ENCODE results near the gene KCTD21.

KCTD21 gene

DNA sequence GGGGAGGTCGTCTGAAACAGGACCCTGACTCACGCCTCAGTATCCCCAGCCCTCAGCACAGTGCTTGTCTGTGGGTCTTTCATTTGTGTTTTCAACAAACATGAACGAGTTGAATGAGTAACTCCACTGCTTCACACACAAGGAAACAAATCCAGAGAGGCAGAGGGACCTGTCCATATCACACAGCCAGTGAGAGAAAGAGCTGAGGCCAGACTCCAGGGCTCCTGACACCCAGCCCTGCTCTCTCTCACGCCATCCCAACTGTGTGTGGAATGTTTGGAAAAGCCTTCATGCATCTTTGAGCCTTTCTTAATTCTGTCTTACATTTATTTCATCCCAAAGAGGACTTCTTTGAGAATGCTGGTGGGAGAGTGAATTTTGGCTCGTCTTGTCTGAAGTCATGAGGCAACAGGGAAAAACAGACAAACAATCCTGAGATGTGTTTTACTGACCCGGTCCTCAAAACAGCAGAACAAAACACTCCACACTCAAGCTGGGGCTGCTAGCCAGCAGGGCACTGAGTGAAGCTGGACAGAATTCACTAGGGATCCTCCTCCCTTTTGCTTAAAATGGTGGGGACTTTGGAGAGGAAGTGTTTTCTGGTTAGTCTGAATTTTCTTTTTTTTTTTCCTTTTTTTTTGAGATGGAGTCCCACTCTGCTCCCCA is 29.3 kb downstream of the KCTD21 start:
- Histone ChIP-seq H3K36me3 (ENCODE audit: control insufficient read depth, insufficient read depth, low read length) (no peaks in the 10 kb centered on the region), H3K4me1 (ENCODE audit: control insufficient read depth, insufficient read depth, low read length, poor library complexity, severe bottlenecking) (peaks cover 15% of the 10 kb centered on the region), H3K27ac (ENCODE audit: low read depth, low read length, severe bottlenecking) (no peak overlapping the region), H3K4me3 (ENCODE audit: extremely low read depth, insufficient read depth, low read length, poor library complexity, severe bottlenecking) (no peak overlapping the region), H3K9me3 (ENCODE audit: control insufficient read depth, low read length) (no peaks in the 10 kb centered on the region)
- WGBS, 2 experiments (ENCODE audit: insufficient coverage in 2 of 2): 70 to 96% methylated on average over 3 of the region's 6 CpGs

DNA sequence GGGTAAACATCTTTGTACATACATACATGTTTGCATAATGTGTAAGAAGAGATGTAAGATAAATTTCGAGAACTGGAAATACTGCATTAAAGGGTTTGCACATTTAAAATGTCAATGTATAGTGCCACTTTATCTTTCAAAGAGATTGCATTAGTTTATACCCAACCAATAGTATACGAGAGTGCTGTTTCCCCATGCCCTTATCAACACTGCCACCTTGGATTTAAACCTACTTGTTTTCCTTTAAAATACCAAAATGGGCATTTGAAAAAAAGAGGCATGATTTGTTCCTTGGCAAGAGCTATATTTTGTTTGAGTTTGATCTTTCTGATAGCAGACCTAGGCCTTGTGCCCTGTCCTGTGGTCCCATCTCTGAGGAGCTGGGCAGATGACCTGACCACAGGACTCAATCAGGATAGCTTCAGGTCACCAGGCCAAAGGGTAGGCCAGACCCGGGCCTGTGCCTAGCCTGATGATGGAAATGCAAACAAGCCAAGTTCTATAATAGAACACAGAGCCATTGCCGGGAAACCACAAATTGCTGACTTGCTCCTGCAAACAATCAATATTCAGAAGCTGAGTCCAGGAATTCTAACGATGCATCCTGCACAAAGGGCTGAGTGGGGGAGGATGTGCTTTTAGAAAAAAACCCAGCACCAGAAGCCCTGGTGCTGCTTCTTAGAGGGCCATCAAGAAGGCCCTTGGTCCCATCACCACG is 32.1 kb downstream of the KCTD21 start:
- peak overlapping the region; percentile 59 for H3K27ac ChIP-seq (ENCODE audit: low read depth, low read length, severe bottlenecking)
- no peaks in the 10 kb centered on the region for H3K9me3 ChIP-seq (ENCODE audit: control insufficient read depth, low read length)
- no peak overlapping the region for H3K4me3 ChIP-seq (ENCODE audit: extremely low read depth, insufficient read depth, low read length, poor library complexity, severe bottlenecking)
- H3K4me1 ChIP-seq (ENCODE audit: control insufficient read depth, insufficient read depth, low read length, poor library complexity, severe bottlenecking): peaks cover 15% of the 10 kb centered on the region
- H3K36me3 ChIP-seq (ENCODE audit: control insufficient read depth, insufficient read depth, low read length): no peaks in the 10 kb centered on the region
- WGBS, 2 experiments (ENCODE audit: insufficient coverage in 2 of 2): 74 to 85% methylated on average over 2 to 4 of the region's 6 CpGs

DNA sequence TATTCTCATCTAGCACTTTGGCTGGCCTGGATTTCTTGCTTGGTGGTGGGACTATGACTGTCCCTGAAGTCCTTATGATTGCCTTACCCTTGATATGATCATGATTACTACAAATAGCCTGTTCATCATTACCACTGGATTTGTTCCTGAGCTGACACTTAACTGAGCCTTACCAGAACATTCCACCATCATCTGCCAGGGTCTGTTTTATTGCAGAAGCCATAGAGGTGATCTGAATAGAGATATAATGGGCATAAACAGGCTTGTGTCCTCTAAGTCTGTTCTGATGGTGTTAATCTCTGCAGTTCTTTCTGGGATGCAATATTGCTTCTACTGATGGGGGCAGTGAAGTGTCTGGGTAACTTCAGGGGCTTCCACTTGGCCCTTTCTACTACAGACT is 36.6 kb downstream of the KCTD21 start:
- Histone ChIP-seq H3K4me1 (ENCODE audit: control insufficient read depth, insufficient read depth, low read length, poor library complexity, severe bottlenecking) (peaks cover 9% of the 10 kb centered on the region), H3K4me3 (ENCODE audit: extremely low read depth, insufficient read depth, low read length, poor library complexity, severe bottlenecking) (no peak overlapping the region), H3K9me3 (ENCODE audit: control insufficient read depth, low read length) (no peaks in the 10 kb centered on the region), H3K27ac (ENCODE audit: low read depth, low read length, severe bottlenecking) (no peak overlapping the region), H3K36me3 (ENCODE audit: control insufficient read depth, insufficient read depth, low read length) (no peaks in the 10 kb centered on the region)

DNA sequence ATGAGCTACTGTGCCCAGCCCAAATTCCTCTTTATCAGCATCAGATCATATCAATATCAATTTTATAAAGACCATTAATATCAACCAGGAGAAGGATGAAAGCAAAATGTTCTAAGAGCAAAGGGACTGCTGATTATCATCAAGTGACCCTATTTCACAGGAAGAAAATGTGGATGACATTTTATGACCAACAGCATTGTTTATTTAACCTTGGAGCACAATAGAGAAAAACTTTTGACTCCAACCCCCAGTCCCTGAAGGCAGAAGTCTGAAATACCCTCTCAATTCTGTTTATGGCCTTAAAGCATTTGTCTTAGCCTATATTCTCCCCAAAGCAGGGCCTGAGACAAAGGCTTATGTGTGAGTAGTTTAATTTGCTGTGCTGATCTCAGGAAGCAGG is 37.7 kb downstream of the KCTD21 start:
- peaks cover 4% of the 10 kb centered on the region for H3K4me1 ChIP-seq (ENCODE audit: control insufficient read depth, insufficient read depth, low read length, poor library complexity, severe bottlenecking)
- no peaks in the 10 kb centered on the region for H3K36me3 ChIP-seq (ENCODE audit: control insufficient read depth, insufficient read depth, low read length)
- no peaks in the 10 kb centered on the region for H3K9me3 ChIP-seq (ENCODE audit: control insufficient read depth, low read length)
- H3K4me3 ChIP-seq (ENCODE audit: extremely low read depth, insufficient read depth, low read length, poor library complexity, severe bottlenecking): no peak overlapping the region
- H3K27ac ChIP-seq (ENCODE audit: low read depth, low read length, severe bottlenecking): no peak overlapping the region

DNA sequence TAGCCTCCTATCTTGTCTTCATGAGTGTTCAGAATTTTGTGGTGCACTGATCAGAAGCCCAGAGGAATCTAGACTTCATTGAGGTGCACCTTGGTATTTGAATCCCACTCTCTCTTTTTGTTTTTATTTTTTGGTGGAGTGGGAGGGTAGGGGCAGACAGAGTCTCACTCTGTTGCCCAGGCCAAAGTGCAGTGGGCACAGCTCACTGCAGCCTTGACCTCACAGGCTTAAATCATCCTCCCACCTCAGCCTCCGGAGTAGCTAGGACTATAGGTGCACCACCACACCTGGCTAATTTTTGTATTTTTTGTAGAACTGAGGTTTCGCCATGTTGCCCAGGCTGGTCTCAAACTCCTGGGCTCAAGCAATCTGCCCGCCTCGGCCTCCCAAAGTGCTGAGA is 38.1 kb downstream of the KCTD21 start:
- H3K36me3 ChIP-seq (ENCODE audit: control insufficient read depth, insufficient read depth, low read length): no peaks in the 10 kb centered on the region
- H3K27ac ChIP-seq (ENCODE audit: low read depth, low read length, severe bottlenecking): no peak overlapping the region
- H3K4me3 ChIP-seq (ENCODE audit: extremely low read depth, insufficient read depth, low read length, poor library complexity, severe bottlenecking): no peak overlapping the region
- 91 to 93% methylated on average over 3 of the region's 4 CpGs for WGBS, 2 experiments (ENCODE audit: insufficient coverage in 2 of 2)
- H3K4me1 ChIP-seq (ENCODE audit: control insufficient read depth, insufficient read depth, low read length, poor library complexity, severe bottlenecking): peaks cover 4% of the 10 kb centered on the region
- H3K9me3 ChIP-seq (ENCODE audit: control insufficient read depth, low read length): no peaks in the 10 kb centered on the region

DNA sequence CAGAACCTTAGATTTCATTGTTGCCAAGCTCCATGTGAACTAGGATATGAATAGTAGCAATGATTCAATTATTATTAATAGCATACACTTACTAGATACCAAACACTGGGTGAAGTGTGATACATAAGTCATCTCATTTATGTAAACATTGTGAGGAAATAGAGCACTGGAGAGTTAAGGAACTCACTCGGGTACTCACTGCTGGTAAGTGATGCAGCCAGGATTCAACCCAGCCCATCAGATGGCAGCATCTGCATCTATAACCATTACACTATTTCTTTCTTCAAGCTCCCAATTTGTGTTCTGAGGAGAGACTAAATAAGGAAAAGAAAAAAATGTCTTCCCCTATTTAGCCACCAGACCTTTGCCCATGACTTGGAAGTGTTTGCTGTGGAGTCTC is 38.8 kb downstream of the KCTD21 start:
- Histone ChIP-seq H3K4me1 (ENCODE audit: control insufficient read depth, insufficient read depth, low read length, poor library complexity, severe bottlenecking) (peaks cover 4% of the 10 kb centered on the region), H3K36me3 (ENCODE audit: control insufficient read depth, insufficient read depth, low read length) (no peaks in the 10 kb centered on the region), H3K4me3 (ENCODE audit: extremely low read depth, insufficient read depth, low read length, poor library complexity, severe bottlenecking) (no peak overlapping the region), H3K9me3 (ENCODE audit: control insufficient read depth, low read length) (no peaks in the 10 kb centered on the region), H3K27ac (ENCODE audit: low read depth, low read length, severe bottlenecking) (no peak overlapping the region)
- WGBS, 2 experiments (ENCODE audit: insufficient coverage in 2 of 2): no CpG with 5 or more reads among the region's 1 CpG

DNA sequence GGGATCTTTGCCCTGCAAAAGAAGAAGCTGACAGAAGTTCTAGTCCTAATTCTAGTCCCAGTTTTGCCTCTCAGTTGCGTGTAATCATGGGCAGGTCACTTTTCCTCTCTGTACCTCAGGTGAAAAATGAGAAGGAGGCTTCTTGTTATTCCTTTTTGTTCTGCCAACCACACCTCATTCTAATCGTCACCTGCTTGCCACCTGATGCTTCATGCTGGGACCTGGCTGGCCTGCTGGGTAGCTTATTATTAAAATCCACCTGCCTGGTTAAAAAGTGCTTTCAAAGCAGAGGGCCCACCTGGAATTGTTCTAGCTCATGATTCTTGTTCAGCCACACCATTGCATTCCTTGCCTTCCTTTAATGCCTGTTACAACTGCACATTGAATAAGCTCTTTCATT is 40.6 kb downstream of the KCTD21 start:
- Histone ChIP-seq H3K36me3 (ENCODE audit: control insufficient read depth, insufficient read depth, low read length) (peaks cover 3% of the 10 kb centered on the region), H3K4me1 (ENCODE audit: control insufficient read depth, insufficient read depth, low read length, poor library complexity, severe bottlenecking) (peaks cover 4% of the 10 kb centered on the region), H3K9me3 (ENCODE audit: control insufficient read depth, low read length) (no peaks in the 10 kb centered on the region), H3K27ac (ENCODE audit: low read depth, low read length, severe bottlenecking) (no peak overlapping the region), H3K4me3 (ENCODE audit: extremely low read depth, insufficient read depth, low read length, poor library complexity, severe bottlenecking) (no peak overlapping the region)
- 78% methylated on average over 1 of the region's 2 CpGs; no CpG with 5 or more reads in 1 of the 2 experiments for WGBS, 2 experiments (ENCODE audit: insufficient coverage in 2 of 2)

DNA sequence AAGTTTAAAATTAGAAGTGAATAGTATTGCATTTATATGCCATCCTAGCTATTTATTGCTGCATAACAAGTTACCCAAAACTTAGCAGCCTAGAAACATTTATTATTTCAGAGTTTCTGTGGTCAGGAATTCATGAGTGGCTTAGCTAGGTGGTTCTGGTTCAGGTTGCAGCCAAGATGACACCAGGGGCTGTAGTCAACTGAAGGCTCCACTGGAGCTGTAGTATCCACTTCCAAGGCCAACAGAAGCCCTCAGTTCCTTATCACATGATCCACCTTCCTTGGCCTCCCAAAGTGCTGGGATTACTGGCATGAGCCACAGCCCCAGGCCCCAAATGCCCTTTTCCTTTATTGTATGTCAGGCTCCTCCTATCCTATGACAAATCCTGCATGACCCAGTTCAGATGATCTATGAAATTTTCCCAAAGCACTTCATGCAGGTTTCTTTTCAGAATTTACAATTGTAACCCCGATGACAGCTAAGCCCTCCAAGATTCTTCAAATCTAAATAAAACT is 42.9 kb downstream of the KCTD21 start:
- no peak overlapping the region for H3K4me3 ChIP-seq (ENCODE audit: extremely low read depth, insufficient read depth, low read length, poor library complexity, severe bottlenecking)
- H3K36me3 ChIP-seq (ENCODE audit: control insufficient read depth, insufficient read depth, low read length): peaks cover 16% of the 10 kb centered on the region
- no peak overlapping the region for H3K27ac ChIP-seq (ENCODE audit: low read depth, low read length, severe bottlenecking)
- no peaks in the 10 kb centered on the region for H3K9me3 ChIP-seq (ENCODE audit: control insufficient read depth, low read length)
- no peaks in the 10 kb centered on the region for H3K4me1 ChIP-seq (ENCODE audit: control insufficient read depth, insufficient read depth, low read length, poor library complexity, severe bottlenecking)
- 100% methylated on average over 1 of the region's 1 CpG for WGBS, 2 experiments (ENCODE audit: insufficient coverage in 2 of 2)

DNA sequence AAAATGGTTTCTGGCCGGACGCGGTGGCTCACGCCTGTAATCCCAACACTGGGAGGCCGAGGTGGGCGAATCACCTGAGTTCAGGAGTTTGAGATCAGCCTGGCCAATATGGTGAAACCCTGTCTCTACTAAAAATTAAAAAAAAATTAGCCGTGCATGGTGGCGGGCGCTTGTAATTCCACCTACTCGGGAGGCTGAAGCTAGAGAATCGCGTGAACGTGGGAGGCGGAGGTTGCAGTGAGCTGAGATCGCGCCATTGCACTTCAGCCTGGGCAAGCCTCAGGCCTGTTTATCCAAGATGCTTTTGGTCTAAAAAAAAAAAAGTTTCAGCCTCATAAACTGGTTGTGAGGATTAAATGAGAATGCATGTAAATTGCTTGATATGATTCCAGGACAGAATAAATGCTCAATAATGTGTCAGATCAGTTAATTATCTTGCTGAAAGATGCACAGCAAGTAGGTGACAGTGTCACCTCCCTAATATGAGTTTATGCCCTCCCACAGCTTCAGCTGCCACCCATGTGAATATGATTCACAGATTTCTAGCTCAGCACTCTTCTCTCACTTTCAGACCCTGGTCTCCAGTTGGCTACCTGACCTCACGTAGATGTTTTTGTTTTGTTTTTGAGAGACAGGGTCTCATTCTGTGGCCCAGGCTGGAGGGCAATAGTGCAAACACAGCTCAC is 47.9 kb downstream of the KCTD21 start:
- H3K9me3 ChIP-seq (ENCODE audit: control insufficient read depth, low read length): no peaks in the 10 kb centered on the region
- H3K36me3 ChIP-seq (ENCODE audit: control insufficient read depth, insufficient read depth, low read length): peaks cover 38% of the 10 kb centered on the region
- H3K4me3 ChIP-seq (ENCODE audit: extremely low read depth, insufficient read depth, low read length, poor library complexity, severe bottlenecking): peak overlapping the region; percentile 79
- no peak overlapping the region for H3K27ac ChIP-seq (ENCODE audit: low read depth, low read length, severe bottlenecking)
- no peaks in the 10 kb centered on the region for H3K4me1 ChIP-seq (ENCODE audit: control insufficient read depth, insufficient read depth, low read length, poor library complexity, severe bottlenecking)
- WGBS, 2 experiments (ENCODE audit: insufficient coverage in 2 of 2): 63 to 71% methylated on average over 13 to 16 of the region's 17 CpGs

DNA sequence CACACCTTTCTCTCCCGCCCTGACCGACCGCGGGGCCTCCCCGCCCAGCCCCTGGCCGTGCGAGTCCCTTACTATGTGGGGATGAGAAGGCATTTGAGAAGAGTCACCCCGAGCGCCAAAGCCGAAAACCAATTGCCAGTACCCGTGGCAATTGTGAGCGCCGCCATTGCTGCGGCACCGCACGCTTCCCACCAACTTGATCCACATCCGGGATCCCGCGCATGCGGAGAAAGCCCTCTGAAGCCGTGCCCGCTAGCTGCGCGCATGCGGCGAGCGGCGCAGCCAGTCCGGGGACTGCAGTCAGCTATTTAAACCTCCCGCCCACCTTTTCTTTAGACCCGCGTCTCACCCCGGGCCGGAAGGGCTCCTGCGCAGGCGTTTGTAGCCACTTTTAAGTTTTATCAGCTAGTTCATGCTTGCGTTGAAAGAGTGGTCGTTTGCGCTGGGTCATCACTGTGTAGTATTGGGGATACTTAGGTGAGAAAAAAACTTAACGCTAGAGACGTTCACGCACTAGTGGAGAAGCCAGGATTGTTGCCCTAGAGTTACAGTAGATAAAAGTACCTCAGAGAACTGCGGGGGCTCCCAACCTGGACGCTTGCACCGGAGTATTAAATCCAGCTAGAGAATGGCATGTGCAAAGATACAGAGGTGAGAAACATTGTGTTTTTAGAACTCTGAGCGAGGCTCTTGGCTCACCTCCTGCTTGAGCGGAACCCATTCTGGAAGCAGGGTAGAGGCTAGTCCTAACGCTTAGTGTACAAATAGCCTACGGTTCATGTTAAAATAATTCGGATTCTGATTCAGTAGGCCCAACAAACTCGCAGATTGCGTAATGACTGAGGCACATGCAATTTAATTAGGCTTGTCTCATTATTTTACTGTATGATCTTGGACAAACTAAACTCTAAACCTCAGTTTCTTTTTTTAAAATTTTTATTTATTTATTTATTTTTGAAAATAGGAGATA is 48.7 kb downstream of the KCTD21 start, which contains the start of gene ALG8:
TSS of gene ALG8 (minus strand) at position 205 of the 970 bp plus-strand sequence. CDS start at position 167, 38 bp downstream.
- peak within 1 kb of the TSS; percentile 75 for H3K27ac ChIP-seq (ENCODE audit: low read depth, low read length, severe bottlenecking)
- WGBS, 2 experiments (ENCODE audit: insufficient coverage in 2 of 2): 2 to 3% methylated on average over 37 to 42 of the region's 52 CpGs

More for the DNA sequence above, 48.7 kb downstream of the KCTD21 start, which contains the start of gene ALG8:
- no peaks in the 10 kb centered on the region for H3K4me1 ChIP-seq (ENCODE audit: control insufficient read depth, insufficient read depth, low read length, poor library complexity, severe bottlenecking)
- peaks cover 46% of the 10 kb centered on the region for H3K36me3 ChIP-seq (ENCODE audit: control insufficient read depth, insufficient read depth, low read length)
- peak within 1 kb of the TSS; percentile 79 for H3K4me3 ChIP-seq (ENCODE audit: extremely low read depth, insufficient read depth, low read length, poor library complexity, severe bottlenecking)
- H3K9me3 ChIP-seq (ENCODE audit: control insufficient read depth, low read length): no peaks in the 10 kb centered on the region
